Measurements from ENCODE around the gene RAE1.

GRCh38 chr20:57327820-57328219 lies 23.2 kb upstream of the RAE1 start:
- TF ChIP-seq POLR2A (IDR thresholded peaks at IDR 0.05; ENCODE audit: low read length) (no peak), GATA1 (IDR thresholded peaks at IDR 0.05; ENCODE audit: low read depth, low read length) (no peak)

Measured in erythroblast (primary cell).